ENCODE data around the gene PPP1CA. TPM values are rescaled to one million over a fixed set of nuclear protein-coding genes. Genes with fewer than 3 reads are reported as not detected.

PPP1CA gene
- total RNA-seq, 1 experiment from 2014 or later, result 217 TPM

DNA sequence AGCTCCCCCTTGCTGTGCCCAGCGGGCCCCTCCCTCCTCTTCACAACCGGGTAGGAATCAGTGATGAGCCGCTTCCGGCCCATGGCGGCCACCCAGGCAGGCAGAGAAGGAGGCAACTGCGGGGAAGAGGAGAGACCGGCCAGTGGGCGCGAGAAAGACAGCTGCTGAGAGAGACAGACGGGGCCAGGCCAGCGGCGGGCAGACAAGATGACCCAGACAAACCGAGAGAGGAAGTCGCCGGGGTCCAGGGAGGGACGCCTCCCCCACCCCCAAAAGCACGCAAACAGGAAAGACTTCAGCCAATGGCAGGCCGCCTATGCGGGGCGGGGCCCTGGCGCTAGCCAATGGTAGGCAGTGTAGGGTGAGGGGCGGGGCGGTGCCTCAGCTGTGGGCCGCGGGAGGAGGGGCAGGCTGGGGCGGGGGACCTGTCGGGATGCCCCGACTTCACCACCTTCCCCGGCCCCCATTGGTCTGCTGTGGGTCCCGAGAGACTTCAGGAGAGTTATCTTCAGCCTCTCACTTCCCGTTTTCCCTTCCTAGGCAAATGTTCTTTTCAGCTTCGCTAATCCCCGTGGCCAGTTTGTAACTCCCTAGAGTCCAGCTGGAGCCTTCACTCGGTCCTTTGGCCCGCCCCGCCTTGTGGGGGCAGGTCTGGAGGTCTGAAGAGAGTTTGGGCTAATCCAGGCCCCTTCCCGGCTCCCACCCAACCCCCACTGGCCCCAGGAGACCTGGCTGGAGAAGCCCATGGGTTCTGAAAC is 48.2 kb downstream of the PPP1CA start, which contains the start of gene POLD4:
Gene POLD4 (minus strand): TSS at position 230 of the 758 bp plus-strand sequence. CDS start 147 bp downstream, at position 83.
- DNase-seq (ENCODE audit: low spot score), result peak; percentile 93

DNA sequence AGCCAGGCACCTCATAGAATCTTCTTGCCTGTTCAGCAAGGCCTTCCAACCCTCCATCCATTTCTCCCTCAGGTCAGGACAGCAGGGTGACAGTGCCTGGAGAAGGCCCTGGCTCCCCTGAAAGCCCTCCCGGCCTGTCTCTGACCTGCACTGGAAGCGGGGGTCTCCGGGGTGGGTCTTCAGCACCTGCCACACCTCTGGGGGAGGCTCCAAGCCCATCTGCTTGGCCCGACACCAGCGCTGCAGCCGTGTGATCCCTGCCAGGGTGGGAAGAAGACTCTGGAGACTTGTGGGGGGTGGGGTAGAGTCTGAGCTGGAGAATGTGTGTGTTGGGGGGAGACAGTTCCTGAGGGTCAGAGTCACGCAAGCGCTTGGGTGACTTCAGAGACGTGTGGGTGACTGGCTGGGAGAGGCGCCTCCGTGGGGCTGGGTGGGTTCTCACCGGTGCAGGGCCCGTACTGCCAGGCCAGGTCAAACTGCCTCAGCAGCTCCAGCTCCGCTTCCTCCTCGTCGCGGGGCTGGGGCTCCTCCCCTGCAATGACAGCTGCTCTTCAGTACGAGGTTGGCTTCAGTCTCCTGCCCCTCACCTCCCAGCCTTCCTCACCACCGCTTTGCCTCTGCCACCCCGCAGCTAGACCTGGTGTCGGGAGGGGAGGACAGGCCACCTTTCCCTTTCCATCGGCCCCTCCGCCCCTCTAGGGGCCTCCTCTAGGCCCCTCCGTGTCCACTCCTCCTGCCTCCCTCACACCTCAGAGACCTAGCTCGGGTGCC is 48.9 kb downstream of the PPP1CA start:
- DNase-seq (ENCODE audit: low spot score), result no peak

DNA sequence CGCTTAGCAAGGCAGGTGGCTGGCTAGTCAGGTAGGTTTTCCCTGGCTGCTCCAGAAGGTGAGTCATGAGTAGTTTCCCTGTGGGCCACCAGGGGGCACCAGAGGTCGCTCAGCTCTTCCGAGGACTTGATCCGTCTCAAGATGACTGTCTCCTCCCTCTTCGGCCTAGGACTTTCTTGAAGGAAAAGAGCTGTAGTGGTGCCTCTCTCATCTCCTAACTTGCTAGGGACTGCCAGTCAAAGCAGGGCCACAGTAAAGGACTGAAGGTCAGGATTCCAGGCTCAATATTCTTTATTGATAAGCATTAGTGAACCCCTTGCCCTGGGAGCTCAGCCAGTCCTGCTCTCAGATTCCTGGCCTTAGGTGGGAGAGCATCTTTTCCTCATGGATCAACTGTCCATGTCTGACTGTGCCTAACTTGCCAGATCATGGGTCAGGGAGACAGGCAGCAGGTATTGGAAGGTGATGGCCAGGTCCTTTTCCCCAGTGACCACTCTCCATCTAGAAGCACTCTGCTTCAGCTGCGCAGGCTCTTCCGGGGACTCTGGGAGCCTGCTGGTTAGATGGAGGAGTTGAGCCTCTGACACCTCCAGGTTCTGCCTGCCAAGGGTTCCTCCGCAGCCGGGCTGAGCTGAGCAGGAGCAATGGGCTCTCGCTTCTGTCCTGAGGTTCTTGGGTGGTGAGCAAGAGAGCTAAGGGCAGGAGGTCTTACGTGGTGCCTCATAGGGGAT is 50.2 kb downstream of the PPP1CA start:
- DNase-seq (ENCODE audit: low spot score), result peak; percentile 75

DNA sequence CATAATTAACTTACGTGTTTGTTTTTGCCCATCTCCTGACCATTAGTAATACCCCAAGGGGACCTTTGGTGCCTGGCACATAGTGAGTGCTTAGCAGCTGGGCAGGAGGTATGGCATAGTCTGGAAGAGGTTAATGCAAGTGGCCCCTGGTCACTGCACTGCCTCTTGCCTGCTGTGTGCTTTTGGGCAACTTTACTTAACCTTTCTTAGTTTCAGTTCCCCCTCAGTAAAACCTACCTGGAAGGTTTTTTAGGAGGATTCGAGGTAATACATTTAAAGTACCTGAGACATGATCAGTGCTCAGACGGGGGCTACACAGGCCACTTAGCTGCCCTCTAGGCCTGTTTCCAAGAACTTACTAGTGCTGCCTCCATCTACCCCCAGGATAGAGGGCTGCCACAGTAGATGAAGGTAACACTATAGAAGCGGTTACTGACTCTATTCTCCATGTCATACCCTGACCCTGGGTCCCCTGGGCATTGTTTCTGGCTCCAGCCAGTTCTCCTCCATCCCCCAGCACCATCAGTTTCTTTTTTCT is 51.7 kb downstream of the PPP1CA start:
- no peak for DNase-seq (ENCODE audit: low spot score)

DNA sequence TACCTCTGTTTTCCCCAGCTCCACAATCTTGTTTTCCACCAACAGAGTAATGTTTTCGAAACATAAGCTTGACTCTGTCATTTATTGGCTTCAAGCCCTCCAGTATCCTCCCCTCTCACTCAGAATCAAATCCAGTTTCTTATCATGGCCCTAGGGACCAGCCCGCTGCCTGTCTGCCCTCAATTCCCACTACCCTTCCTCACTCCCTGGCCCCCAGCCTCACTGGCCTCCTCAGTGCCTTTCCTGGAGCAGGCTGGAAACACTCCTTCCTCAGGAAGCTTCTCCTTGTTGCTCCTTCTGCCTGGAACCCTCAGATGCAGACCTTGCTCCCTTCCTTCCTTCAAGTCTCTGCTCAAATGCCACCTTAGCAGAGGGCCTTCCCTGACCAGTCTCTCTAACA is 52.2 kb downstream of the PPP1CA start:
- no peak for DNase-seq (ENCODE audit: low spot score)

DNA sequence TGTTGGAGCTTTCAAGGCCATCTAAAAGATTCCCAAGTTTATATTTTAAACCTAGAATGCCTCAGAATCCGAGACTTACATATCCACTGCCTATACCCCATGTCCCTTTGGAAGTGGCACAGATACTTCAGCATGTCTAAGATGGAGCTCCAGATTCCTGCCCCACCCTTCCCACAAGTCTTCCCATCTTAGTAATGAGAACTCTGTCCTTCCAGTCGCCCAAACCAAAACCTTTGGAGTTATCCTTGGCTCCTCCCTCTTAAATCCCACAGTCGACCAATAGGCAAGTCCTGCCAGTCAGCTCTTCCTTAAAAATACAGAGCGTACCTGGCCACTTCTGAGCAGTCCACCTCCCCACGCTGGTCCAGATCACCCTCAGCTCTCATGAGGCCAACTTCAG is 52.6 kb downstream of the PPP1CA start:
- no peak for DNase-seq (ENCODE audit: low spot score)

Other genes with a start within 250 kb of the PPP1CA start
- 40.3 and 44.6 TPM in 2 replicates for gene GRK2, start 135.4 kb downstream of the PPP1CA start, total RNA-seq (2014; rRNA removed; shearing (Covaris generic))
- 25.4 and 51.8 TPM in 2 replicates for gene ANKRD13D, start 112.6 kb downstream of the PPP1CA start, total RNA-seq (2014; rRNA removed; shearing (Covaris generic))
- gene SSH3, start 98.3 kb downstream of the PPP1CA start, total RNA-seq (2014; rRNA removed; shearing (Covaris generic)), result 3.2 and 10.0 TPM in 2 replicates
- 75.8 and 96.0 TPM in 2 replicates for gene POLD4, start 48.3 kb downstream of the PPP1CA start, total RNA-seq (2014; rRNA removed; shearing (Covaris generic))
- 7.5 and 8.1 TPM in 2 replicates for gene CLCF1, start 28.3 kb downstream of the PPP1CA start, total RNA-seq (2014; rRNA removed; shearing (Covaris generic))
- 6.2 and 15.0 TPM in 2 replicates for gene RAD9A, start 9.9 kb downstream of the PPP1CA start, total RNA-seq (2014; rRNA removed; shearing (Covaris generic))
- gene TBC1D10C, start 2.2 kb upstream of the PPP1CA start, total RNA-seq (2014; rRNA removed; shearing (Covaris generic)), result not detected in 2 replicates
- 0.05 TPM in 1 of 2 replicates, not detected in the other for gene CARNS1, start 13.8 kb upstream of the PPP1CA start, total RNA-seq (2014; rRNA removed; shearing (Covaris generic))
- gene RPS6KB2, start 26.6 kb upstream of the PPP1CA start, total RNA-seq (2014; rRNA removed; shearing (Covaris generic)), result 83.6 and 89.8 TPM in 2 replicates
- 1.5 and 2.3 TPM in 2 replicates for gene PTPRCAP, start 35.8 kb upstream of the PPP1CA start, total RNA-seq (2014; rRNA removed; shearing (Covaris generic))
- gene CORO1B, start 41.6 kb upstream of the PPP1CA start, total RNA-seq (2014; rRNA removed; shearing (Covaris generic)), result 108 and 116 TPM in 2 replicates
- not detected in 2 replicates for gene GPR152, start 50.9 kb upstream of the PPP1CA start, total RNA-seq (2014; rRNA removed; shearing (Covaris generic))
- not detected in 2 replicates for gene CABP4, start 53.5 kb upstream of the PPP1CA start, total RNA-seq (2014; rRNA removed; shearing (Covaris generic))
- gene TMEM134, start 67.4 kb upstream of the PPP1CA start, total RNA-seq (2014; rRNA removed; shearing (Covaris generic)), result 14.0 and 20.0 TPM in 2 replicates
- gene AIP, start 81.2 kb upstream of the PPP1CA start, total RNA-seq (2014; rRNA removed; shearing (Covaris generic)), result 95.8 and 99.9 TPM in 2 replicates
- gene PITPNM1, start 103.5 kb upstream of the PPP1CA start, total RNA-seq (2014; rRNA removed; shearing (Covaris generic)), result 27.0 and 29.9 TPM in 2 replicates
- gene CDK2AP2, start 106.3 kb upstream of the PPP1CA start, total RNA-seq (2014; rRNA removed; shearing (Covaris generic)), result 48.4 and 50.9 TPM in 2 replicates
- gene CABP2, start 121.6 kb upstream of the PPP1CA start, total RNA-seq (2014; rRNA removed; shearing (Covaris generic)), result not detected in 2 replicates
- 639 and 900 TPM in 2 replicates for gene GSTP1, start 182.0 kb upstream of the PPP1CA start, total RNA-seq (2014; rRNA removed; shearing (Covaris generic))
- gene NDUFV1, start 205.1 kb upstream of the PPP1CA start, total RNA-seq (2014; rRNA removed; shearing (Covaris generic)), result 171 and 199 TPM in 2 replicates
- 5.3 and 11.9 TPM in 2 replicates for gene NUDT8, start 228.1 kb upstream of the PPP1CA start, total RNA-seq (2014; rRNA removed; shearing (Covaris generic))
- not detected in 2 replicates for gene TBX10, start 237.9 kb upstream of the PPP1CA start, total RNA-seq (2014; rRNA removed; shearing (Covaris generic))
- 0.41 and 0.89 TPM in 2 replicates for gene ACY3, start 248.9 kb upstream of the PPP1CA start, total RNA-seq (2014; rRNA removed; shearing (Covaris generic))